ENCODE measurements around the gene ADRA2A. TPM values are rescaled to one million over a fixed set of nuclear protein-coding genes. Genes with fewer than 3 reads are reported as not detected.

ADRA2A gene
- total RNA-seq, 1 donor from 2014 or later, result 3.8 TPM

DNA sequence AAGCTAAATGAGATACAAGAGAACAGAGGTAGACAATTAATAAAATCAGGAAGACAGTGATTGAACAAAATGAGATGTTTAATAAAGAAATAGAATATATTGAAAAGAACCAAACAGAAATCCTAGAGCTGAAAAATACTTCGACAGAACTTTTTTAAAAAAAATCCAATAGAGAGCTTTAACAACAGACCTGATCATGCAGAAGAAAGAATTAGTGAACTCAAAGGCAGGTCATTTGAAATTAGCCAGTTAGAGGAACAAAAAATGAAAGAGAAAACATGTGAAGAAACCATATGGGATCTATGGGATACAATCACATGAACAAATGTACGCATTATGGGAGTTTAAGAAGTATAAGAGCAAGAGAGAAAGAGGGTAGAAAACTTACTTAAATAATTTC is 37.3 kb upstream of the ADRA2A start:
- H3K9me3 ChIP-seq, result peaks cover 21% of the 10 kb centered on the region
- intact Hi-C loops (cut with DNase I), result no loop called here
- no peak overlapping the region for H3K4me3 ChIP-seq
- no peaks in the 10 kb centered on the region for H3K4me1 ChIP-seq
- H3K27ac ChIP-seq, result no peak overlapping the region
- ATAC-seq (no peak), DNase-seq (no peak)
- TF ChIP-seq, protein P1, sequence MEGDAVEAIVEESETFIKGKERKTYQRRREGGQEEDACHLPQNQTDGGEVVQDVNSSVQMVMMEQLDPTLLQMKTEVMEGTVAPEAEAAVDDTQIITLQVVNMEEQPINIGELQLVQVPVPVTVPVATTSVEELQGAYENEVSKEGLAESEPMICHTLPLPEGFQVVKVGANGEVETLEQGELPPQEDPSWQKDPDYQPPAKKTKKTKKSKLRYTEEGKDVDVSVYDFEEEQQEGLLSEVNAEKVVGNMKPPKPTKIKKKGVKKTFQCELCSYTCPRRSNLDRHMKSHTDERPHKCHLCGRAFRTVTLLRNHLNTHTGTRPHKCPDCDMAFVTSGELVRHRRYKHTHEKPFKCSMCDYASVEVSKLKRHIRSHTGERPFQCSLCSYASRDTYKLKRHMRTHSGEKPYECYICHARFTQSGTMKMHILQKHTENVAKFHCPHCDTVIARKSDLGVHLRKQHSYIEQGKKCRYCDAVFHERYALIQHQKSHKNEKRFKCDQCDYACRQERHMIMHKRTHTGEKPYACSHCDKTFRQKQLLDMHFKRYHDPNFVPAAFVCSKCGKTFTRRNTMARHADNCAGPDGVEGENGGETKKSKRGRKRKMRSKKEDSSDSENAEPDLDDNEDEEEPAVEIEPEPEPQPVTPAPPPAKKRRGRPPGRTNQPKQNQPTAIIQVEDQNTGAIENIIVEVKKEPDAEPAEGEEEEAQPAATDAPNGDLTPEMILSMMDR (IDR thresholded peaks at IDR 0.05), result no peak
- H3K36me3 ChIP-seq, result no peaks in the 10 kb centered on the region
- no peaks in the 10 kb centered on the region for H3K27me3 ChIP-seq (ENCODE audit: low read depth)

DNA sequence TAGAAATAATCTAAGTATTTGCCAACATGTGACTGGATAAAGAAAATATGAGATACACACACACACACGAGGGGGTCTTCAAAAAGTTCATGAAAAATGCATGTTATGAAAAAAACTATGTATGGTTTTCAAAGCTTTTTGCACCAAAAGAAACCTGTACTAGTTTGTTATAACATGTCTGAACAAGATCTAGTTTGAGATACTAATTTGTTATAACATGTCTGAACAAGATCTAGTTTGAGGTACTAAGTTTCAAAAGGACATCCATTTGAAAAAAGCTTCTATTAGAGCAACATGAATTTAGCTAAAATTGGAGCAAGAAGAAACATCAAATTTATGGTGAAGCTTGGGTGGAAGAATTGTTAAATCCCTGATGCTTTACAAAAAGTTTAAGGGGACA is 19.8 kb upstream of the ADRA2A start:
- intact Hi-C loops (cut with DNase I), result no loop called here
- peaks cover 15% of the 10 kb centered on the region for H3K9me3 ChIP-seq
- no peak for ATAC-seq
- H3K27me3 ChIP-seq (ENCODE audit: low read depth), result peaks cover 3% of the 10 kb centered on the region
- DNase-seq, result no peak
- H3K36me3 ChIP-seq, result no peaks in the 10 kb centered on the region
- TF ChIP-seq, protein P1 (IDR thresholded peaks at IDR 0.05), result no peak
- H3K27ac ChIP-seq, result no peak overlapping the region
- no peak overlapping the region for H3K4me3 ChIP-seq
- no peaks in the 10 kb centered on the region for H3K4me1 ChIP-seq

GRCh38 chr10:111063471-111063870 is 13.4 kb upstream of the ADRA2A start:
- DNase-seq (no peak), ATAC-seq (no peak)
- peaks cover 3% of the 10 kb centered on the region for H3K27me3 ChIP-seq (ENCODE audit: low read depth)
- intact Hi-C loops (cut with DNase I), result no loop called here
- no peaks in the 10 kb centered on the region for H3K9me3 ChIP-seq
- TF ChIP-seq, protein P1 (IDR thresholded peaks at IDR 0.05), result no peak
- no peak overlapping the region for H3K27ac ChIP-seq
- H3K36me3 ChIP-seq, result no peaks in the 10 kb centered on the region
- H3K4me3 ChIP-seq, result no peak overlapping the region
- H3K4me1 ChIP-seq, result no peaks in the 10 kb centered on the region

- Histone ChIP-seq H3K27me3 (ENCODE audit: low read depth) (peaks cover 46% of the 10 kb centered on the region), H3K36me3 (no peaks in the 10 kb centered on the region), H3K4me1 (peaks cover 15% of the 10 kb centered on the region), H3K4me3 (no peak overlapping the region), H3K27ac (no peak overlapping the region), H3K9me3 (no peaks in the 10 kb centered on the region)
- DNase-seq, result no peak
- no peak for ATAC-seq
- TF ChIP-seq, protein P1 (IDR thresholded peaks at IDR 0.05), result no peak
- intact Hi-C loops (cut with DNase I), result no loop called here
These were observed 4.6 kb upstream of the ADRA2A start for GRCh38 chr10:111072232-111072631.

- intact Hi-C loops (cut with DNase I), result no loop called here
- Histone ChIP-seq H3K27me3 (ENCODE audit: low read depth) (peaks cover 72% of the 10 kb centered on the region), H3K27ac (no peak overlapping the region), H3K4me1 (peaks cover 24% of the 10 kb centered on the region), H3K9me3 (no peaks in the 10 kb centered on the region), H3K36me3 (no peaks in the 10 kb centered on the region), H3K4me3 (peak overlapping the region; percentile 59)
- ATAC-seq (no peak), DNase-seq (no peak)
- TF ChIP-seq, protein P1 (IDR thresholded peaks at IDR 0.05), result no peak
These were observed 1.1 kb upstream of the ADRA2A start for GRCh38 chr10:111075577-111076185.

All from lower lobe of right lung (tissue), 2 donors.